Stimulated activated CD4-positive, alpha-beta T cell treated with anti-CD3 and anti-CD28 coated beads, Interleukin-1b, Interleukin-23, amount 100 ng/mL, for 1 hour (primary cell): ENCODE data around the gene CDH24.

Source experiments
- DNase-seq, 2 donors: peaks; one replicate each; pipeline ENCODE4 v3.0.0-alpha.2; 2020; ENCODE audit warnings: low read depth in 2 of 2

The CDH24 gene

DNA sequence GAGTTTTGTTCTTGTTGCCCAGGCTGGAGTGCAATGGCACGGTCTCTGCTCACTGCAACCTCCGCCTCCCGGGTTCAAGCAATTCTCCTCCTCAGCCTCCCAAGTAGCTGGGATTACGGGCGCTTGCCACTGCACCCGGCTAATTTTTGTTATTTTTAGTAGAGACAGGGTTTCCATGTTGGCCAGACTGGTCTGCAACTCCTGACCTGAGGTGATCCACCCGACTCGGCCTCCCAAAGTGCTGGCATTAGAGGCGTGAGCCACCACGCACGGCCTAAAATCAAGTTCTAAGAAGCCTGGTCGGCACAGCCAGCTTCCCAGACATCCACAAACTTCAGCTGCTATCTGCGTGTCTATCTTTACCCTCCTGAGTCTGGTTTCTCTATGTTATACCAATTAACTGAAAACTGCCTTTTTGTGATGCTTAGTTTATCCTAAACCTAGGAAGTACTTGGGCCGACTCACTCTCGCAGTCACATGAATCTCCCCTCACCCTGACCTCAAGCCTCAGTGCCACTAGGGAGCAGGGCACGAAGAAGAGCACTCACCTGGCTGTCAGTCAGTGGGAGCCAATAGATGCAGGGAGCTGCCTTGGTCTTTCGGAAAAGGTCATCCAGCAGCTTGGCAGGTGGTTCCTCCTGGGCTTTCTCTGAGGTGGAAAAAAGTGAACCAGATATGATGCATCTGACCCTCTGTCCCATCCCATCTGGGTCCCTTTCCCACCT lies 3.4 kb upstream of the CDH24 start:
- DNase-seq: no peak

DNA sequence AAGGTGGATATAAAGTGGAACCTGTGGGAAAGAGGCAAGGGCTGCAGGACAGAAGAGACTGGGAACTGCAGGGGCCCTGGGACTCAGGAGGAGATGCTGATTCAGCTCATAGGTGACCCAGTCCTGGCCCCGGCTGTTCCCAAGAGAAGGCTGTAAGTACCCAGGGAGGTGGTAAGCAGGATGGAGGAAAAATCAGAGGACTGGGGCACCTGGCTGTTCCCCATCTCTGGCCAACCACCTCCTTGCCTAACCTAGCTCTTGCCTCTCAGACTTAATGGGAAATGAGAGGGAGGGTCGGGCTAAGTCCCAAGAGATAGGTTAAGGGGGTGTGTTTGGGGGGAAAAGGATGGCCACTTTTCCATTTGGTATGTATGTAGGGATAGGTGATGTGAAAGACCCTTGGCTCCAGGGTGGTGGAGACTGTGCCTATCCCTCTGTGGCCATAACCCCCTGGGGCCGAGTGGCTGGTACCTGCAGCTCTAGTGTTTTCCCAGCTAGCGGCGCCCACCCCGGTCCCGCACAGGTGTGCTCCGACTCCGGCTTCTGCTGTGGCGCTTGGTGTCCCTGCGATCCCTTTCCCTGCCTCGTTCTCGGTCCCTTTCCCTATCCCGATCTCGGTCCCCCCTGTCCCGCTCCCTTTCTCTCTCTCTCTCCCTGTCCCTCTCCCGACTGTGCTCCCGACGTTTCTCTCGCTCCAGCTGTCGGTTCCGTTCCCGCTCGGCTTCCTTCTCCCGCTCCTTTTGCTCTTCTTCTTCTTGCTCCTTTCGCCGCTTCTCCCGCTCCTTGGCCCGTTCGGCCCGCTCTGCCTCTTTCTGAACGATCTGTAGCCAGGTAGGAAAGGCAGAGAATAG lies 1.6 kb upstream of the CDH24 start:
- DNase-seq: no peak

DNA sequence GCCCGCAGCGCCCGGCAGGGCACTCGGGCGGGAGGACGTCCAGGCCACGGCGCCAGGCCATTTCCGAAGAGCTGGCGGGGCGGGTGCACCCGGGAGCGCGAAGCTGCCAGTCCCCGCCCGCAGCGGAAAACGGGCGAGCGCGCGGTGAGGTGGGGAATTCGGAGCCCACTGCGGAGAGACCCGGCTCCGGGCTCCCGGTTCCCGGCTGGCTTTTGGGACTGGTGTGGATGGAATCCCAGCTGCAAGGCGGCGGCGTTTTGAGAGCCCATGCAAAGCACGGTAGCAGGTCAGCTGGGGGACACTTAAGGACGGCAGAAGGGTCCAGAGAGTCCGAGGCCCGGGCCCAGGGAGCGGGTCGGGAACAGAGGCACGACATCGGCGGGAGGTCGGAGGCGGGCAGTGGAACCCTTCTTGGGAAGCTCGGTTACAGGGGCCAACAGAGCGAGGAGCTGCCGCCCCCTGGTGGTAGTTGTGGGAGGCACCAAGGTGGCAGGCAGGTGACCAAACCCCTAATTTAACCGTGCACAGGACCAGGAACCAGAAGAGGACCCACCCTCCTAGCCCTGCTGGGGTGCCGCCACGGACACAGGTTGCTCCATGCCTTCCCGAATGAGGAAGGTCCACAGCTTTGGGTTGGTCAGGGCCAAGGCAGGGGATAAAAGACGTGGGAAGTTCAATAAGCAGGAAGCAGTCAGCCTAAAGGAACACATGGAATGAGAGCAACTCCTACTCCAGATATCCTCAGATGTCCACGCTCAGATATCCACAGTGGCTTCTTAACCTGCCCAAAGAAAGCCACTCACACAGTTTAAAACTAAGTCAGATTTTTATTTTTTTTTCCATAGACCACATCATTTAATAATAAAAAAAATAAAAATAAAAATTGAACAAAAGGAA lies 685 bp upstream of the CDH24 start:
- peak; percentile 77 to 84 for DNase-seq

DNA sequence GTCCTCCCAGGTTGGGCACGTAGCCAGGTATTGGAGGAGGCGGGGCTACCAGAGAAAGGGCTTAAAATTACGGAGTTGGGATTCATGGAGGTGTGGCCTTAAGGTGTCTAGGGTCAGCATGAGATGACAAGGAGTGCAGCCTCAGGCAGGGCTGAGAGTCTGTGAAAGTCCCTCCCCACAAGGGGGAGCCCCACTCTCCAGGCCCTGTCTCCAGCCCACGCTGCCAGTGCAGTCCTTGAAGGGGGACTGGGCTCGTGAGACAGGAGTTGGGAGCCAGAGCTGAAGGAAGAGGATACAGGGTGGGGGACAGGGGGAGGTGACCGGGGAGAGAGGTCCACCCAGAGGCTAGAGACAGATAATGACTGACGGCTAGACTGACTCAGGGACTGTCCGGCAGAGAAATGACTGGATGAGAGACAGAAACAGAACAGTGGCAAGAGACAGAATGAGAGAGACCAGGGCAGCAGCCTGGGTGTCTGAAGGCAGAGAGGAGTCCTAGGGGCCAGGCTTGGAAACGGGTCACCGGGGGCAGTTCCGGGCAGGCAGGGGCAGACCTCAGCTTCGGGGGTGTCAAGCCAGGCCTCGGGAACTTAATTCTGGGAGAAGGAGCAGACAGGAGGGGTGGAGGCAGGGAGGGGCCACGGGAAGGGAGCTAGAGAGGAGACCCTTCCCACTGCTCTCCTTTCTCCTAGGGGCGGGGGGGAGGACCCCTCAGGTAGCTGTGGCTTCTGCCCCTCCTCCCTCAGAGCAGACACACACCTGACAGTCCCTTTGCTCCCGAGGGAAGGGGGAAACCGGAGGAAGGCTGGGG lies 970 bp downstream of the CDH24 start:
- DNase-seq: peak; percentile 18 to 53

DNA sequence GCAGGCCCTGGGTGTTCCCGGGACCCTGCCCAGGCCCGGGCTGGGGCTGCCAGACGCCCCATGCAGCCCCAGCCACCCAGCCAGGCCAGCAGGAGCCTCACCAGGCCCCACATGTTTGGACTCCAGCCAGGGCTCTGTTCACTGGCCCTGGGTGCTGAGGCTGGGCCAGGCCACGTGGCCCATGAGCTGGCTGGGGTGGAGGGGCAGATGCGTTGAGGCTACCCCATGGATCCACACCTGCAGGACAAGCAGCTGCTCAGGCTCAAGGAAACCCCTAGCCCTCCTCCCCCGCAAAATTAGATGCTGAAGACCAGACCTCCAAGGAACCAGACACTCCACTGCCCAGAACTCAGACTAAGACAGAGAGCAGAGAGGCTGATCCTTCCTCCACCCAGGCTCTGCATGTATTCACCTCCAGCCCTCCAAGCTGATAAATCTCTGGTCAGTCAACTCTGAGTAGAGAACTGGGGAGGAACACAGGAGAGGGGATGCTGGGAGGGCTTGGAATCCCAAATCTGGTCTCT lies 1.6 kb downstream of the CDH24 start:
- no peak for DNase-seq

DNA sequence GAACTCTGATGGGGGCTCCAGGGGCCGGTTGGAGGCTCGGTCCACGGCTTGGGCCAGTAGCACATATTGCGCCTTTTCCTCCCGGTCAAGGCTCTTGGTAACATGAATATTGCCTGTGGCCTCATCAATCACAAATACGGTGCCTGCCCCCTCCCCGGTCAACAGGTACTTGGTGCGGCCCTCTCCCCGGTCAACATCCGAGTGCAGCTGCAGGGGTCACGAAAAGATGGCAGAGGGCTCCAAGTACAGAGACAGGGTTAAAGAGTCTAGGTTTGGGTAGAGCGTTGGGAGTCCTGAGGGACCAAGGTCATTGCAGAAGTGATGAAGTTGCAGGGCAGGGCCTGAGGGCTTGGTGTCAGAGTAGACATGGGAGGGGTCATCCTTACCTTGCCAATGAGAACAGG lies 2.2 kb downstream of the CDH24 start:
- DNase-seq: no peak

DNA sequence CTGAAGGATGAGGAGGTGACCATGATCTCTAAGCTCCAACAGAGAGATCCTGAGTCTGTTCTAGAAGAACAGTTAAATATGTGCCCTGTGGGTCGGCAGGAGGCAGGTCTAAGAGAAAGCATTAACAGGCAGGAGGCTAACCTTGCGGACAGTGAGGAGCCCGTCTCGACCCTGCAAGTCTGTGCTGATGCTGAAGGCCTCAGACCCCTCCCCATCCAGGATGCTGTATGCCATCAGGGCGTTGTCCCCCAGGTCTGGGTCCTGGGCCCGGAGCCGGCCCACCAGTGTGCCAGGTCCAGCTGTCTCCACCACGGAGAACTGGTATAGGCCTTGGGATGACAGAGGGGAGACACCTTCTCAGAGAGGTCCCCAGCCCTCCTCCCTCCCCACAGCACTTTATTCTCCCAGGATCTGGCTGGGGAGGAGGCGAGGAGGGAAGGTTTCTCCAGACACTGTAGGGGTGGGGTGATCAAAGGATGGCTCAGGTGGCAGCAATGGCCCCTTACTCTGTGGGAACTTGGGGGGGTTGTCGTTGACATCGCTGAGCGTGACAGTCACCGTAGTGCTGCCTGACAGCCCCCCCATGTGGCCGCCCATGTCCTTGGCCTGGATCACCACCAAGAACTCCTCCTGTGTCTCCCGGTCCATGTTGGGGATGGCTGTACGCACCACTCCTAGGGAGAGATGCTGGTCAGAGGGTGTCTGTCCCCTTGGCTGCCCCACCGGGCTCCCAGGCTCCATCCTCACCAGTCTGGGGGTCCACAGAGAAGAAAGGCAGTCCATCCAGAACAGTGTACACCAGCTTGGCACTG lies 3.1 kb downstream of the CDH24 start:
- peak in 1 of 2 donors; percentile 23 for DNase-seq

DNA sequence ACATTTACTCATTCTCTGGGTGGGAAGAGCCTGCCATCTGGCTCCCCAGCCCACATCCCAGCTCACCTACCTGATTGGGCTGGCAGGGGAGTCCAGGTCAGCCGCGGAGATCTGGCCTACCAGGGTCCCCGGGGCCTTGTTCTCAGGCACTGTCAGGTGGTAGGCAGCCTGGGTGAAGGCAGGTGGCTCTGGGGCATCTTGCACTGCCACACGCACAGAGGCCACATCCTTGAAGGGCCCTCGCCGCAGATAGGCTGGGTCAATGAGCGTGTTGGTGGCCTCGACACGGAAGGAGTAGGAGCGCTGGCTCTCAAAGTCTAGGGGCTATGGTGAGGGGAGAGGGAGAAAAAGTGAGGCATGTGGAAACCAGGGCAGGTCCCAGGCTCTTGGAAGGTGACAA lies 3.9 kb downstream of the CDH24 start:
- DNase-seq: no peak

DNA sequence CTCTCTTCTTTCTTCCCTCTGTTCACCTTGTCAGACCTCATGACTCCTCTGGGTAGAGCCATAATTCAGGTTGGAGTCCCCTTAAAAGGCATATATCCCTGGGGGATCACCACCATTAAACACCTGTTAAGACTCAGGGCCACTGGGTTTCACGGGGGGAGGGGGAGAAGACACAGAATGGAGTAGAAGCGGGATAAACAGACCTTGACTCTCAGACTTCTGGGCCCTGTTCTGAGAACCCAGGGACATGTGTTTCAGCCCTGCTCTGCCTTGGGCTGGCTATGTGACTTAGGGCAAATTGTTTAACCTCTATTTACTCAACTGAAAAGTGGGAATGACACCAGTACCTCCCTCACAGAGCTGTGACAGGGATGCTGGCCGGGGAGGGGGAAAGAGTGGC lies 4.6 kb downstream of the CDH24 start:
- DNase-seq: no peak

DNA sequence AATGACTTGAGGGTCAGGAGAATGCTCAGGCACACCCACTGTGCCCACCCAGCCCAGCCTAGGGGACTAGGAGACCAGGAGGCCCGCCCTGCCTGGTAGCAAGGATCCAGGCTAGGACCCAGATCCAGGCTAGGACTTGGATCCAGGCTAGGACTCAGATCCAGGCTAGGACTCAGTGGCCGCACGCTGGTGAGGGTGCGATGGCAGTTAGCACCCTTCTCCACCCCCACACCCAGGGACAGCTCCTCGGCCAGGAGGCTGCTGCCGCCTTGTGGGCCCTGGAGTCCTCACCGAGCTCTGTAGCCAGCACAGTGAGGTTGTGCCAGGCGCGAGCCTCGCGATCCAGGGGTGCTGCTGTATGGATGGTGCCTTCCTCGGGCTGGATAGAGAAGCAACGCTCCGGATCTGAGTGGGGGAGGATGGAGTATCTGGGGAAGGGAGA lies 5.1 kb downstream of the CDH24 start:
- no peak for DNase-seq

DNA sequence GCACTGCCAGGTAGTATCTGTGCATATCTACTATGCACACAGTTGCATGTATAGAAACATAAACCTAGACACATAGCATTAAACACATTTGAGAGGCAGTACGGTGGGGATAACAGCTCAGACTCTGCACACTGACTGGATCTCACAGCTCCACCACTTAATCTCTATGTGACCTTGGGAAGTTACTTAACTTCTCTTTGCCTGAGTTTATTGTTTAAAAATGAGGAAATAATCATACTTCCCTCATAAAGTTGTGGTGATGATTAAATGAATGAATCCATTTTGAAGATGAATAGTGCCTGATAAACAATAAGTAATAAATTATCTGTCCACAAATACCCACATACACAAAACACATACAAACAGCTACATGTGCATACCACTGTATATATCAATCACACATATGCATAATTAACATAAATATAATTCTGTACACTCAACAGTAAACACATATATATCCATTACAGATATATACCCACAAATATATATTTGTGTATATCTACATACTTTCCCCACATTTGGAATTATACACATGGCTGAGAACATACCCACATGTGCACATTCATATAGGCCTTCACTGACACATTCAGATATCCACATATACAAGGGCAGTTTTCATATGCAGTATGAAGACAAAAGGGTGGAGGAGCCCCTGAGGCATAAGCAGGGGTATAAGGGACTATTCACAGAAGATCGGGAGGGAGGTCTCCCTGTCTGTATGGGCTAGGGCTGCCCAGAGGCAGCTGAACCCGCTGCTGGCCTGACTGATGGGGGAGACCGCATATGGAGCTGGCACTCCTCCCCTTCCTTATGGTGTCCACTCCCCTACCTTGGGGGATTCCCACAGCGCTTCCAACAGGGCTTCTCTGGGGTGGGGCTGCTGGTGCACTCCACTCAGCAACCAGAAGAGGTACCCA lies 5.9 kb downstream of the CDH24 start:
- DNase-seq: no peak

DNA sequence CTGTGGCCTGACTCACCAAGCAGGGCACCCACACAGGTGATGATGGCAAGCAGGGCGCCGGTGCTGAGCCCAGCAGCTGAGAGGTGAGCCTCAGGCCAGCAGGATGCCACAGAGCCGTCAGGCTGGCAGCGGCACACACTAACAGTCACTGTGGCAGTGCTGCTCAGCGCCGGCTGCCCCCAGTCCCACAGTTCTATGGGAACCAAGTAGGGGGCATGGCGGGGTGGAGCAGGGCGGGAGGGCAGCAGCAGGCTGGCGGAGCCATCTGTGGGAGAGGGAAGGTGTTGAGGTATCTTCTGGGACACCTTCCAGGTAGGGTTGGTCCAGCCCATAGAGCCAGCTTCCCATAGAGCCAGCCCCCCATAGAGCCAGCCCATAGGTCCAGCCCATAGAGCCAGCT lies 8.3 kb downstream of the CDH24 start:
- no peak for DNase-seq

DNA sequence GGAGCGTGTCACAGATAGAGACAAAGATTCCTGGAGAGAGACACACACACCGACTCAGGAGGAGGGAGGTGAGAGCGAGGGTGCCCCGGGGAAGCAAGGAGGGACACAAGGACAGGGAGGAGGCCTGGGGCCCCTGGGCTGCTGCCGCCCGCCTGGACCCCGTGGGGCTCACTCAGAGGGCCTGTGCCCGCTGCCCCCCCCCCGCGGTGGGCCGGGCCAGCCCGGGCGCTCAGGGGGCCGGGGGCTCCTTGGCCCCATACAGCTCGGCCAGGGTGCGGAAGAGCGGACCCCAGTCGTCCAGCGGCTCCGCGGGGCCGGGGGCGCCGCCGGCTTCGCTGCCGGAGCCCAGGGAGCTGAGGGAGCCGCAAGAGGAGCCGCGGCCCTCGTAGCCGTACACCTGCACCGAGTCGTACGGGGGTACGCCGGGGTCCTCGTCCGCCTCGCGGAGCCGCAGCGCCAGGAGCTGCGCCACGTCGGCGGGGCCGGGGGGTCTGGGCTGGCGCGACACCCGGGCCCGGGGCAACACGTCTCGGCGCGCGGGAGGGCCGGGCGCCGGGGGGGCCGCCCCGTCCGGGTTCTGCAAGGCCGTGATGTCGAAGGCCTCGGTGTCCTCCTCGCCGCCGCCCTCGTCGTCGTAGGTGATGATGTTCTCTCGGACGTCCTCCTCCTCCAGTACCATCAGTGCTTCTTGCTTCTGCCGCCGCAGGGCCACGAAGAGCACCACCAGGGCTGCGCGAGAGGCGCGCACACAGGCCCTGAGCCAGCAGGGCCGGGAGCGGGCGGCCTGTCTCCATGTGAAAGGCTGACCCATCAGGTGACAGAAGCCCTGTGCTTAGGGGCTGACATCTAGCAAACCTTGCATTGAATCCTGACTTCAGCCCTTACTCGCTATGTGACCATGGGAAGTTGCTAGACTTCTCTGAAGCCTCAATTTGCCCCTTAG lies 9.3 kb downstream of the CDH24 start:
- DNase-seq: no peak

DNA sequence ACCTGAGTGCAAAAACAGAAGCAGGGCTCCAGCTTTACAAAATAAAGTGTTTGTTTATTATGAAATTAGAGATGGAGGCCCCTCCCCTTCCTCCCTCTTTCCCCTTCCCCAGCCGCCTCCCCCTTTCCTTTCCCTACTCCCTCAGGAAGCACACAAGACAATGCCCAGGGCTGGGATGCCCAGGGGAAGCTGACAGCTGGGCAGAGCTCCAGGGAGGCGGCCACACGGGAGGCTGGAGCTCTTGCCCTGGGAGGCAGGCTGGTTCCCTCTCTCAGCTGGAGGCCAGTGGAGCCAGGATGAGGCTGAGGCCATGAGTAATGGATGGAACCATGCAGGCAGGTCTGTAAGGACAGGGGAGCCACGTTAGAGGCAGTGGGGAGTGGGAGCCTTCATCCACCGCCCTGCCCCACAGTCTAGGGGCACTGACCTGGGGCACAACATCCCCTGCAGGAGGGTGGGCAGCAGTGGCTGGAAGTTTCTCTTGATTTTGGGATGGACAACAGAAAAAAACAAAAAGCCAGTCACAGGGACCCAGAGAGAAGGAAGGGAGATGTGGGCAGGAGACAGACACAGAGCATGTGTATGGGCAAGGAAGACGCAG lies 10.2 kb downstream of the CDH24 start:
- no peak for DNase-seq

DNA sequence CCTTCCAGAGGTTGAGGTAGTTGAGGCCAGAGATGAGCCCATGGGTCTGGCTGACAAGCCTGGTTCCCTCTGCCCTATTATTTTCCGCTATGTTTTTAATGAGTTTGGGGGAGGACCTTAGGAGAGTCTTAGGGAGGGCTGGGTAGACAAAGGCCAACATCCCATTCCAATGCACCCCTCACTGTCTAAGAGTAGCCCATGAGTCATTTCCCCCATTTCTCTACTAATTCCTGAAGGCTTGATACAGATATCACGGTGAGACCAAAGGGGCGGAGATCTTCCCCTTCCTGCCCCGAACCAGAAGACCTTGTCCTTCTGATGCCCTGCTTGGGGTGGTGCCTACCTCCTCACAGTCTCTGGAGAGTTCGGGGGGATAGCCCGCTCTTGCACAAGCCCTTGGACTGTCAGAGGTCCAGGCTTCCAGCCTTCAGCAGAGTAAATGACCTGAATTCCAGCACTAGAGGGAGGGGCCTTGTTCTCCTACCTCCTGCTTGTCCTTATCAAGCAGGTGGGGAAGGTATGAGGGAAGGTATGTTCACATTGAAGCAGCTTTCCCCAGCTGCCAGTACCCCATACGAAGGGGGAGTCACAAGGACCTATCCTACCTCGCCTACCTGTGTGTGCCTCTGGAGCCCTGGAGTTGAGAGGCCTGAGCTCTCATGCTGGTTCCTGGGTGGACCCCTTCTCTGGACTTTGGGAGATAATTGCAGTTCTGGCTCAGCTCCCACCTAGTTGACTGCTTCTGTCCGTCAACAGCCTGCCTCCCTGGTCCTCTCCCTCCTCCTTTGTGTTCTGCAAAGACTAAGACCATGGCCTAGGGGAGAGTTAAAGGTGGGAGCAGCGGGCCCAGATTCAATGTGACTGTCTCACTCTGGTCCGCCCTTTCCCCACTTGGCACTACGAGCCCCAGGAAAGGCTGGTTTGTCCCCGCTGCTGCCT lies 11.6 kb downstream of the CDH24 start:
- DNase-seq: no peak

DNA sequence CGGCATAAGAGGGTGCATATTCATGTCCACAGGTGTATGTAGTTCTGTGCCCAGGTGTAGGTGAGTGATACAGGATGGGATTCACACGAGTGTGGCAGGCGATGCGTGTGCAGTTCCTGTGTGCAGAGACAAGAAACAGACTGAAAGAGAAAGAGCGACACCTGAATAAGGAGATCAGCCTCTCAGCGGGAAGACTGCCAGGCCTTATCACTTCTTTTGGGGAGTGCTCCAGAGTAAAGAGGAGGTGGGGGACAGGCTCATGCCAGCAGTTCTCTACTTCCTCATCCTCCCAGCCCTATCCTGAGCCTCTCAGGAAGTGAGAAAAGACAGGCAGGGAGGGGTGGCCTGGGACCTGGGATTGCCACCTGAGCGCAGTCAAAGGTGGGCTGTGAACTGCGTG lies 12.5 kb downstream of the CDH24 start:
- DNase-seq: no peak
